SIG-M5 treated with dmso at 0.1 percent for 504 hours (cell line): ENCODE results near the gene CSNK1G2.

Experiments
- DNase-seq: peaks from one replicate; lab custom pipeline; 2025; ENCODE audit not compliant: unreplicated experiment; lab: John Stamatoyannopoulos, UW

CSNK1G2 gene

GRCh38 chr19:1941146-1942077 is at the start of gene CSNK1G2:
TSS of gene CSNK1G2 (plus strand) at chr19:1941172. CDS start at chr19:1969773, 28,601 bp downstream.
- DNase-seq, result no peak

- DNase-seq, result no peak
These were observed 47.2 kb upstream of the CSNK1G2 start for GRCh38 chr19:1893791-1894190.

- DNase-seq, result no peak
These were observed 44.5 kb upstream of the CSNK1G2 start for GRCh38 chr19:1896508-1896907.

GRCh38 chr19:1901940-1902404 is 39.0 kb upstream of the CSNK1G2 start:
- DNase-seq, result peak; percentile 82

- DNase-seq, result no peak
These were observed 38.0 kb upstream of the CSNK1G2 start for GRCh38 chr19:1902923-1903322.

GRCh38 chr19:1904860-1905109 is 36.2 kb upstream of the CSNK1G2 start:
- DNase-seq, result no peak

GRCh38 chr19:1905110-1905862 is 35.7 kb upstream of the CSNK1G2 start, which contains the start of the genes ADAT3 and SCAMP4:
TSS of gene ADAT3 (plus strand) at chr19:1905399. CDS start at chr19:1912048, 6,649 bp downstream.
TSS of gene SCAMP4 (plus strand) at chr19:1905399. CDS start at chr19:1915020, 9,621 bp downstream.
- peak; percentile 97 for DNase-seq

GRCh38 chr19:1905863-1906375 is 35.1 kb upstream of the CSNK1G2 start:
- DNase-seq, result no peak

- no peak for DNase-seq
These were observed 33.9 kb upstream of the CSNK1G2 start for GRCh38 chr19:1906985-1907562.

GRCh38 chr19:1907563-1908363 is 33.2 kb upstream of the CSNK1G2 start:
- DNase-seq, result no peak

GRCh38 chr19:1908364-1908678 is 32.7 kb upstream of the CSNK1G2 start:
- DNase-seq, result no peak

- no peak for DNase-seq
These were observed 31.3 kb upstream of the CSNK1G2 start for GRCh38 chr19:1909761-1910080.

GRCh38 chr19:1910177-1910576 is 30.8 kb upstream of the CSNK1G2 start:
- DNase-seq, result no peak

- no peak for DNase-seq
These were observed 29.9 kb upstream of the CSNK1G2 start for GRCh38 chr19:1911098-1911497.

- DNase-seq, result no peak
These were observed 29.0 kb upstream of the CSNK1G2 start for GRCh38 chr19:1911995-1912394.

GRCh38 chr19:1912760-1913505 is 28.0 kb upstream of the CSNK1G2 start:
- no peak for DNase-seq

GRCh38 chr19:1913781-1914577 is 27.0 kb upstream of the CSNK1G2 start:
- no peak for DNase-seq

- no peak for DNase-seq
These were observed 26.1 kb upstream of the CSNK1G2 start for GRCh38 chr19:1914826-1915341.

GRCh38 chr19:1917146-1917545 is 23.8 kb upstream of the CSNK1G2 start:
- DNase-seq, result no peak
